ENCODE data around the gene NCR3LG1. TPM values are rescaled to one million over a fixed set of nuclear protein-coding genes. Genes with fewer than 3 reads are reported as not detected.

The NCR3LG1 gene
- total and polyA plus RNA-seq, 2 donors (not counting 1 experiment from before 2014, with no cell fraction given), result 0.12 to 0.64 TPM

- Histone ChIP-seq H3K27ac (ENCODE audit: low read length in 2 of 2) (no peak overlapping the region), H3K4me1 (ENCODE audit: control insufficient read depth in 2 of 2, insufficient read depth in 2 of 2, low read length in 2 of 2) (peaks cover 5 to 15% of the 10 kb centered on the region in 2 donors), H3K9ac (ENCODE audit: low read length) (no peak overlapping the region), H3K9me3 (ENCODE audit: control extremely low read depth in 1 of 3, control insufficient read depth in 2 of 3, insufficient read depth in 1 of 3, low read length in 2 of 3) (peaks cover 0 to 2% (median 0%) of the 10 kb centered on the region in 3 donors), H3K4me2 (replicated peaks; ENCODE audit: low read depth, low read length, poor library complexity, severe bottlenecking) (no peak overlapping the region), H3K4me3 (ENCODE audit: control extremely low read depth in 1 of 5, extremely low read depth in 1 of 5, insufficient read depth in 1 of 5, low read depth in 2 of 5, low read length in 4 of 5) (no peak overlapping the region), H3K79me2 (ENCODE audit: control insufficient read depth, insufficient read depth, low read length) (no peaks in the 10 kb centered on the region), H4K20me1 (ENCODE audit: control insufficient read depth, insufficient read depth, low read length, poor library complexity, severe bottlenecking) (no peaks in the 10 kb centered on the region), H3K36me3 (replicated peaks in 1 of 2; ENCODE audit: control extremely low read depth in 1 of 2, control insufficient read depth in 1 of 2, extremely low read depth in 1 of 2, insufficient read depth in 2 of 2, low read length in 1 of 2) (no peaks in the 10 kb centered on the region), H3K27me3 (replicated peaks in 1 of 4; ENCODE audit: control extremely low read depth in 1 of 4, control insufficient read depth in 3 of 4, insufficient read depth in 4 of 4, low read length in 3 of 4) (no peaks in the 10 kb centered on the region), H2AFZ (ENCODE audit: insufficient read depth, low read depth, low read length, poor library complexity, severe bottlenecking) (no peak overlapping the region)
- intact Hi-C loops (cut with micrococcal nuclease), result no loop called here
- peaks cover 11% of the 10 kb centered on the region for H3K4me1 Mint-ChIP-seq
- ATAC-seq (ENCODE audit: low read depth) (no peak), DNase-seq (no peak)
- no peak for TF ChIP-seq CTCF (IDR thresholded peaks at IDR 0.05)
- TF ChIP-seq EZH2 (IDR thresholded peaks at IDR 0.05; ENCODE audit: borderline replicate concordance, insufficient read depth, low read depth, low read length, poor library complexity, severe bottlenecking), result no peak
- WGBS (ENCODE audit: insufficient coverage), result 89% methylated on average over 13 of the region's 15 CpGs
- H3K4me3 Mint-ChIP-seq, result no peak overlapping the region
- no peaks in the 10 kb centered on the region for H3K27me3 Mint-ChIP-seq
- H3K9me3 Mint-ChIP-seq (ENCODE audit: insufficient read depth), result no peaks in the 10 kb centered on the region
- ChIA-PET CTCF (no interaction called here), POLR2A (interaction anchor here (0.6 kb wide), 1 partner anchor 15 kb away, joined by 3 read pairs; no protein-coding TSS in a partner anchor)
- no peak overlapping the region for H3K27ac Mint-ChIP-seq
Measured at GRCh38 chr11:17405232-17406005, 53.8 kb downstream of the NCR3LG1 start.

GRCh38 chr11:17406082-17406817 is 54.6 kb downstream of the NCR3LG1 start:
- H3K27me3 Mint-ChIP-seq, result no peaks in the 10 kb centered on the region
- Histone ChIP-seq H3K27me3 (replicated peaks in 1 of 4; ENCODE audit: control extremely low read depth in 1 of 4, control insufficient read depth in 3 of 4, insufficient read depth in 4 of 4, low read length in 3 of 4) (no peaks in the 10 kb centered on the region), H3K4me3 (ENCODE audit: control extremely low read depth in 1 of 5, extremely low read depth in 1 of 5, insufficient read depth in 1 of 5, low read depth in 2 of 5, low read length in 4 of 5) (no peak overlapping the region), H3K79me2 (ENCODE audit: control insufficient read depth, insufficient read depth, low read length) (no peaks in the 10 kb centered on the region), H3K4me2 (replicated peaks; ENCODE audit: low read depth, low read length, poor library complexity, severe bottlenecking) (no peak overlapping the region), H3K36me3 (replicated peaks in 1 of 2; ENCODE audit: control extremely low read depth in 1 of 2, control insufficient read depth in 1 of 2, extremely low read depth in 1 of 2, insufficient read depth in 2 of 2, low read length in 1 of 2) (no peaks in the 10 kb centered on the region), H3K9ac (ENCODE audit: low read length) (no peak overlapping the region), H3K9me3 (ENCODE audit: control extremely low read depth in 1 of 3, control insufficient read depth in 2 of 3, insufficient read depth in 1 of 3, low read length in 2 of 3) (peaks cover 0 to 2% (median 0%) of the 10 kb centered on the region in 3 donors), H3K4me1 (ENCODE audit: control insufficient read depth in 2 of 2, insufficient read depth in 2 of 2, low read length in 2 of 2) (peaks cover 0 to 7% of the 10 kb centered on the region in 2 donors), H3K27ac (ENCODE audit: low read length in 2 of 2) (no peak overlapping the region), H4K20me1 (ENCODE audit: control insufficient read depth, insufficient read depth, low read length, poor library complexity, severe bottlenecking) (no peaks in the 10 kb centered on the region), H2AFZ (ENCODE audit: insufficient read depth, low read depth, low read length, poor library complexity, severe bottlenecking) (no peak overlapping the region)
- TF ChIP-seq EZH2 (IDR thresholded peaks at IDR 0.05; ENCODE audit: borderline replicate concordance, insufficient read depth, low read depth, low read length, poor library complexity, severe bottlenecking) (no peak), CTCF (IDR thresholded peaks at IDR 0.05) (no peak)
- intact Hi-C loops (cut with micrococcal nuclease), result no loop called here
- POLR2A ChIA-PET, result interaction anchor here (0.6 kb wide), 1 partner anchor 16 kb away, joined by 3 read pairs; no protein-coding TSS in a partner anchor
- H3K27ac Mint-ChIP-seq, result no peak overlapping the region
- H3K4me1 Mint-ChIP-seq, result peaks cover 4% of the 10 kb centered on the region
- 94% methylated on average over 7 of the region's 8 CpGs for WGBS (ENCODE audit: insufficient coverage)
- CTCF ChIA-PET, result no interaction called here
- no peak for DNase-seq
- no peaks in the 10 kb centered on the region for H3K9me3 Mint-ChIP-seq (ENCODE audit: insufficient read depth)
- no peak overlapping the region for H3K4me3 Mint-ChIP-seq
- no peak for ATAC-seq (ENCODE audit: low read depth)
